ENCODE measurements around the gene ASL. TPM values are rescaled to one million over a fixed set of nuclear protein-coding genes. Genes with fewer than 3 reads are reported as not detected.

ASL gene
- total RNA-seq, 2 donors from 2014 or later: 35.9 to 135 TPM

GRCh38 chr7:66050337-66050957 lies 25.2 kb upstream of the ASL start:
- TF ChIP-seq POLR2A (IDR thresholded peaks at IDR 0.05) (no peak), CTCF (IDR thresholded peaks at IDR 0.05) (no peak)
- Histone ChIP-seq H3K27ac (peak overlapping the region in 3 of 4 donors; percentile 2 to 66 (median 25)), H3K4me1 (peaks cover 10% of the 10 kb centered on the region), H3K27me3 (no peaks in the 10 kb centered on the region), H3K4me3 (no peak overlapping the region), H3K36me3 (replicated peaks in 1 of 2; ENCODE audit: insufficient read depth in 1 of 2, low read depth in 2 of 2) (no peaks in the 10 kb centered on the region), H3K9me3 (no peaks in the 10 kb centered on the region)
- intact Hi-C loops (cut with DNase I): no loop called here
- ATAC-seq: no peak
- DNase-seq: no peak
- WGBS, 2 donors: 74 to 84% methylated on average over 7 of the region's 7 CpGs

- no peaks in the 10 kb centered on the region for H3K36me3 ChIP-seq (replicated peaks in 1 of 2; ENCODE audit: insufficient read depth in 1 of 2, low read depth in 2 of 2)
- intact Hi-C loops (cut with DNase I): no loop called here
- WGBS, 2 donors: 17 to 27% methylated on average over 1 to 3 of the region's 3 CpGs
- peak; percentile 85 for ATAC-seq
- H3K9me3 ChIP-seq: no peaks in the 10 kb centered on the region
- peaks cover 10% of the 10 kb centered on the region for H3K4me1 ChIP-seq
- TF ChIP-seq CTCF (IDR thresholded peaks at IDR 0.05): no peak
- no peak for TF ChIP-seq POLR2A (IDR thresholded peaks at IDR 0.05)
- no peaks in the 10 kb centered on the region for H3K27me3 ChIP-seq
- peak overlapping the region in 3 of 4 donors; percentile 2 to 66 (median 25) for H3K27ac ChIP-seq
- no peak overlapping the region for H3K4me3 ChIP-seq
- DNase-seq: peak; percentile 47 to 78 (median 70)
Observed at GRCh38 chr7:66050990-66051448, 24.6 kb upstream of the ASL start.

- intact Hi-C loops (cut with DNase I): no loop called here
- Histone ChIP-seq H3K4me1 (peaks cover 10% of the 10 kb centered on the region), H3K27ac (no peak overlapping the region), H3K9me3 (no peaks in the 10 kb centered on the region), H3K27me3 (no peaks in the 10 kb centered on the region), H3K4me3 (no peak overlapping the region), H3K36me3 (replicated peaks in 1 of 2; ENCODE audit: insufficient read depth in 1 of 2, low read depth in 2 of 2) (no peaks in the 10 kb centered on the region)
- ATAC-seq (no peak), DNase-seq (no peak)
- 81 to 83% methylated on average over 6 of the region's 6 CpGs for WGBS, 2 donors
- no peak for TF ChIP-seq CTCF (IDR thresholded peaks at IDR 0.05)
- TF ChIP-seq POLR2A (IDR thresholded peaks at IDR 0.05): no peak
Observed at GRCh38 chr7:66052447-66052846, 23.2 kb upstream of the ASL start.

GRCh38 chr7:66054063-66054462 lies 21.6 kb upstream of the ASL start:
- ATAC-seq: no peak
- no peak overlapping the region for H3K4me3 ChIP-seq

More at GRCh38 chr7:66054063-66054462, 21.6 kb upstream of the ASL start:
- no peaks in the 10 kb centered on the region for H3K9me3 ChIP-seq
- no peak overlapping the region for H3K27ac ChIP-seq
- peaks cover 10% of the 10 kb centered on the region for H3K4me1 ChIP-seq
- no peak for TF ChIP-seq POLR2A (IDR thresholded peaks at IDR 0.05)
- no peak for TF ChIP-seq CTCF (IDR thresholded peaks at IDR 0.05)
- intact Hi-C loops (cut with DNase I): no loop called here
- WGBS, 2 donors: 66 to 72% methylated on average over 2 to 6 of the region's 6 CpGs
- DNase-seq: no peak
- H3K27me3 ChIP-seq: no peaks in the 10 kb centered on the region
- H3K36me3 ChIP-seq (replicated peaks in 1 of 2; ENCODE audit: insufficient read depth in 1 of 2, low read depth in 2 of 2): no peaks in the 10 kb centered on the region

Measured in body of pancreas (tissue), 4 donors.